GM12878 (cell line): ENCODE results near the gene TMEM209. TPM values are rescaled to one million over a fixed set of nuclear protein-coding genes. Genes with fewer than 3 reads are reported as not detected.

Source experiments
- ATAC-seq: fragments of 200-7000 bp; cut with Tn5 transposase; 3 replicates; pipeline ENCODE4 v1.9.1; 2020; ENCODE audit warnings: mild to moderate bottlenecking, moderate library complexity
- BruUV-seq: library from RNA; stranded (reverse); fragments of 400-500 nt; replicated peaks from 2 replicates; lab custom pipeline; 2021; lab: Mats Ljungman, UMichigan
- CTCF ChIA-PET: fragments of 300-600 bp; sonication (Branson Sonifier 250); formaldehyde crosslinking; extraction: SDS; loops from one replicate; lab custom pipeline; 2021; ENCODE audit warnings: inconsistent platforms; lab: Yijun Ruan, JAX
- POLR2A ChIA-PET: fragments of 350-600 bp; formaldehyde crosslinking; extraction: SDS; loops from one replicate; lab custom pipeline; 2021; ENCODE audit warnings: inconsistent platforms; lab: Charles Lee
- RAD21 ChIA-PET: fragments of 300-600 bp; sonication (Branson Sonifier 250); formaldehyde crosslinking; loops from one replicate; lab custom pipeline; 2023; ENCODE audit warnings: antibody characterized with exemption; ENCODE audit not compliant: unreplicated experiment; lab: Charles Lee
- SMC1A ChIA-PET: fragments of 300-600 bp; sonication (Branson Sonifier 250); formaldehyde crosslinking; loops from one replicate; lab custom pipeline; 2023; ENCODE audit not compliant: unreplicated experiment, uncharacterized antibody; lab: Charles Lee
- DNase-seq: peaks from one replicate; pipeline ENCODE4 v3.0.0-alpha.2; 2011; ENCODE audit warnings: low read depth, low spot score
- FAIRE-seq: peaks from 3 replicates; lab custom pipeline; 2011; peaks lifted over from hg19 to GRCh38; lab: Jason Lieb, UNC
- H2AFZ ChIP-seq: 2 replicates; pipeline ENCODE4 v1.6.0; 2011; ENCODE audit warnings: low read depth, low read length, control low read depth; ENCODE audit not compliant: control insufficient read depth
- H3K27ac ChIP-seq: 2 replicates; pipeline ENCODE4 v1.5.1; 2011; ENCODE audit warnings: control low read depth; ENCODE audit not compliant: control insufficient read depth, insufficient read depth
- H3K27me3 ChIP-seq, 2 experiments: replicated peaks in 1 of 2; 2 replicates each; pipeline versions ENCODE4 v1.6.0 to v1.6.1; 2011; ENCODE audit warnings: low read length in 1 of 2; ENCODE audit not compliant: control insufficient read depth in 2 of 2, insufficient read depth in 2 of 2
- H3K36me3 ChIP-seq, 2 experiments: 2 replicates each; pipeline ENCODE4 v1.5.1; 2011; ENCODE audit warnings: low read length in 1 of 2; ENCODE audit not compliant: control insufficient read depth in 2 of 2, insufficient read depth in 2 of 2
- H3K4me1 ChIP-seq: 2 replicates; pipeline ENCODE4 v1.6.1; 2011; ENCODE audit warnings: mild to moderate bottlenecking, low read length, moderate library complexity, mixed read lengths; ENCODE audit not compliant: control insufficient read depth, insufficient read depth
- H3K4me2 ChIP-seq: 2 replicates; pipeline ENCODE4 v1.6.0; 2011; ENCODE audit warnings: control low read depth; ENCODE audit not compliant: control insufficient read depth, insufficient read depth
- H3K4me3 ChIP-seq: fragments of 200-600 bp; sonication (generic); 2 replicates; pipeline ENCODE4 v1.5.1; 2016
- H3K79me2 ChIP-seq: 2 replicates; pipeline ENCODE4 v1.6.0; 2011; ENCODE audit warnings: low read length; ENCODE audit not compliant: control insufficient read depth, insufficient read depth
- H3K9ac ChIP-seq: 2 replicates; pipeline ENCODE4 v1.8.0; 2011; ENCODE audit warnings: low read length, control low read depth, mixed read lengths; ENCODE audit not compliant: control insufficient read depth, insufficient read depth
- H3K9me3 ChIP-seq: replicated peaks from 3 replicates; pipeline ENCODE4 v1.5.1; 2011; ENCODE audit warnings: mild to moderate bottlenecking, low read length; ENCODE audit not compliant: control insufficient read depth, insufficient read depth
- H4K20me1 ChIP-seq: 2 replicates; pipeline ENCODE4 v1.6.0; 2011; ENCODE audit not compliant: control insufficient read depth, insufficient read depth
- BCL11A ChIP-seq: IDR thresholded peaks from 2 replicates; pipeline ENCODE4 v1.6.1; 2011; ENCODE audit warnings: low read depth, low read length
- BHLHE40 ChIP-seq, 2 experiments: fragments of 450-650 bp in 1 of 2; IDR thresholded peaks; 2 replicates each; pipeline ENCODE4 v1.6.1; 2011 to 2017; ENCODE audit warnings: low read depth in 2 of 2, borderline replicate concordance in 1 of 2, improper control_type of control experiment in 1 of 2, low read length in 1 of 2, mild to moderate bottlenecking in 1 of 2
- CHD4 ChIP-seq: fragments of 200-600 bp; sonication (generic); IDR thresholded peaks from 2 replicates; pipeline ENCODE4 v1.6.1; 2016; ENCODE audit warnings: mild to moderate bottlenecking
- ESRRA ChIP-seq: IDR thresholded peaks from 2 replicates; pipeline ENCODE4 v1.6.1; 2012; ENCODE audit warnings: mild to moderate bottlenecking, low read length, improper control_type of control experiment
- HCFC1 ChIP-seq: fragments of 150-350 bp; IDR thresholded peaks from 2 replicates; pipeline ENCODE4 v1.6.1; 2014; ENCODE audit warnings: low read length
- KAT2A ChIP-seq: conservative IDR thresholded peaks from 2 replicates; pipeline ENCODE4 v1.6.1; 2011; ENCODE audit warnings: low read depth, low read length; ENCODE audit not compliant: control insufficient read depth
- KDM1A ChIP-seq: fragments of 200-600 bp; sonication (generic); IDR thresholded peaks from 2 replicates; pipeline ENCODE4 v1.6.1; 2016; ENCODE audit warnings: borderline replicate concordance
- SUPT20H ChIP-seq: IDR thresholded peaks from 2 replicates; pipeline ENCODE4 v1.6.1; 2011; ENCODE audit warnings: low read depth, mild to moderate bottlenecking, low read length, moderate library complexity, borderline replicate concordance; ENCODE audit not compliant: control insufficient read depth
- YBX1 ChIP-seq: fragments of 450-650 bp; IDR thresholded peaks from 2 replicates; pipeline ENCODE4 v1.6.1; 2016; ENCODE audit warnings: antibody characterized with exemption
- ZNF207 ChIP-seq: fragments of 450-650 bp; IDR thresholded peaks from 2 replicates; pipeline ENCODE4 v1.6.1; 2014; ENCODE audit warnings: antibody characterized with exemption, mild to moderate bottlenecking, borderline replicate concordance
- WGBS: methylation state at CpG from one replicate; pipeline ENCODE4 v1.1.6; 2016; ENCODE audit warnings: low lambda C conversion rate; ENCODE audit not compliant: insufficient replicate concordance, insufficient coverage; ENCODE audit errors: missing lambda C conversion rate; 5-methylcytosine and 5-hydroxymethylcytosine counted together
- in situ Hi-C: fragments of 300-500 bp; cut with MboI; formaldehyde crosslinking; loops from 9 replicates; pipeline ENCODE4 v1.14.3; 2018; ENCODE audit warnings: mixed read lengths
- intact Hi-C: fragments of 100-400 bp; cut with micrococcal nuclease; formaldehyde crosslinking; loops from one replicate; pipeline ENCODE4 v1.14.2; 2022; ENCODE audit not compliant: unreplicated experiment
- polyA plus RNA-seq, 11 experiments: library from polyadenylated mRNA; depleted of rRNA in 4 of 11; unstranded in 6 of 11; stranded (reverse) in 5 of 11; fragments of >200 nt; fragmentation: Nextera tagmentation in 4 of 11; fragmentation: Illumina TruSeq in 1 of 11; extraction: Ambion mirVana in 4 of 11; extraction: Trizol in 1 of 11; gene quantifications; 1 replicate in 1 of 11; 2 replicates in 10 of 11; pipeline versions ENCODE4 v1.2.1 to v1.2.3, GENCODE V29; 2011 to 2016; ENCODE audit warnings: inconsistent platforms in 2 of 11, missing spikeins in 2 of 11, low read depth in 1 of 11
- total RNA-seq, 4 experiments: library from RNA; depleted of rRNA in 3 of 4; stranded (reverse); fragments of >200 nt in 3 of 4; fragmentation: Illumina TruSeq in 1 of 4; extraction: Trizol in 1 of 4; gene quantifications; 2 replicates each; pipeline versions ENCODE4 v1.2.1 to v1.2.3, GENCODE V29; 2013 to 2021
- TF ChIP-seq, protein P1 (sequence below): fragments of 150-350 bp; IDR thresholded peaks from 2 replicates; pipeline ENCODE4 v1.6.1; 2016; ENCODE audit warnings: low read depth, low read length
- TF ChIP-seq, protein P2 (sequence below): fragments of 450-650 bp; IDR thresholded peaks from 2 replicates; pipeline ENCODE4 v1.6.1; 2017; ENCODE audit warnings: mild to moderate bottlenecking, moderate library complexity

Gene TMEM209
- total and polyA plus RNA-seq, 10 of the 15 experiments (the other 5 are each of a cell fraction or from before 2014, with no cell fraction given) = 22.1 to 41.2 (median 35.1) TPM

GRCh38 chr7:130231792-130232191 lies 26.6 kb upstream of the TMEM209 start:
- H3K4me2 ChIP-seq = no peak overlapping the region
- no peaks in the 10 kb centered on the region for H4K20me1 ChIP-seq
- no peak for TF ChIP-seq KAT2A
- TF ChIP-seq YBX1 = no peak
- no peak for TF ChIP-seq CHD4
- TF ChIP-seq, protein P1, sequence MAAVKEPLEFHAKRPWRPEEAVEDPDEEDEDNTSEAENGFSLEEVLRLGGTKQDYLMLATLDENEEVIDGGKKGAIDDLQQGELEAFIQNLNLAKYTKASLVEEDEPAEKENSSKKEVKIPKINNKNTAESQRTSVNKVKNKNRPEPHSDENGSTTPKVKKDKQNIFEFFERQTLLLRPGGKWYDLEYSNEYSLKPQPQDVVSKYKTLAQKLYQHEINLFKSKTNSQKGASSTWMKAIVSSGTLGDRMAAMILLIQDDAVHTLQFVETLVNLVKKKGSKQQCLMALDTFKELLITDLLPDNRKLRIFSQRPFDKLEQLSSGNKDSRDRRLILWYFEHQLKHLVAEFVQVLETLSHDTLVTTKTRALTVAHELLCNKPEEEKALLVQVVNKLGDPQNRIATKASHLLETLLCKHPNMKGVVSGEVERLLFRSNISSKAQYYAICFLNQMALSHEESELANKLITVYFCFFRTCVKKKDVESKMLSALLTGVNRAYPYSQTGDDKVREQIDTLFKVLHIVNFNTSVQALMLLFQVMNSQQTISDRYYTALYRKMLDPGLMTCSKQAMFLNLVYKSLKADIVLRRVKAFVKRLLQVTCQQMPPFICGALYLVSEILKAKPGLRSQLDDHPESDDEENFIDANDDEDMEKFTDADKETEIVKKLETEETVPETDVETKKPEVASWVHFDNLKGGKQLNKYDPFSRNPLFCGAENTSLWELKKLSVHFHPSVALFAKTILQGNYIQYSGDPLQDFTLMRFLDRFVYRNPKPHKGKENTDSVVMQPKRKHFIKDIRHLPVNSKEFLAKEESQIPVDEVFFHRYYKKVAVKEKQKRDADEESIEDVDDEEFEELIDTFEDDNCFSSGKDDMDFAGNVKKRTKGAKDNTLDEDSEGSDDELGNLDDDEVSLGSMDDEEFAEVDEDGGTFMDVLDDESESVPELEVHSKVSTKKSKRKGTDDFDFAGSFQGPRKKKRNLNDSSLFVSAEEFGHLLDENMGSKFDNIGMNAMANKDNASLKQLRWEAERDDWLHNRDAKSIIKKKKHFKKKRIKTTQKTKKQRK = no peak
- no peak for TF ChIP-seq SUPT20H
- TF ChIP-seq BCL11A = no peak
- TF ChIP-seq KDM1A = no peak
- TF ChIP-seq BHLHE40 (IDR thresholded peaks at IDR 0.05; ENCODE audit: borderline replicate concordance in 1 of 2, low read depth in 2 of 2, low read length in 1 of 2) = no peak
- TF ChIP-seq HCFC1 = no peak
- TF ChIP-seq ZNF207 = no peak
- TF ChIP-seq ESRRA = no peak
- TF ChIP-seq, protein P2, sequence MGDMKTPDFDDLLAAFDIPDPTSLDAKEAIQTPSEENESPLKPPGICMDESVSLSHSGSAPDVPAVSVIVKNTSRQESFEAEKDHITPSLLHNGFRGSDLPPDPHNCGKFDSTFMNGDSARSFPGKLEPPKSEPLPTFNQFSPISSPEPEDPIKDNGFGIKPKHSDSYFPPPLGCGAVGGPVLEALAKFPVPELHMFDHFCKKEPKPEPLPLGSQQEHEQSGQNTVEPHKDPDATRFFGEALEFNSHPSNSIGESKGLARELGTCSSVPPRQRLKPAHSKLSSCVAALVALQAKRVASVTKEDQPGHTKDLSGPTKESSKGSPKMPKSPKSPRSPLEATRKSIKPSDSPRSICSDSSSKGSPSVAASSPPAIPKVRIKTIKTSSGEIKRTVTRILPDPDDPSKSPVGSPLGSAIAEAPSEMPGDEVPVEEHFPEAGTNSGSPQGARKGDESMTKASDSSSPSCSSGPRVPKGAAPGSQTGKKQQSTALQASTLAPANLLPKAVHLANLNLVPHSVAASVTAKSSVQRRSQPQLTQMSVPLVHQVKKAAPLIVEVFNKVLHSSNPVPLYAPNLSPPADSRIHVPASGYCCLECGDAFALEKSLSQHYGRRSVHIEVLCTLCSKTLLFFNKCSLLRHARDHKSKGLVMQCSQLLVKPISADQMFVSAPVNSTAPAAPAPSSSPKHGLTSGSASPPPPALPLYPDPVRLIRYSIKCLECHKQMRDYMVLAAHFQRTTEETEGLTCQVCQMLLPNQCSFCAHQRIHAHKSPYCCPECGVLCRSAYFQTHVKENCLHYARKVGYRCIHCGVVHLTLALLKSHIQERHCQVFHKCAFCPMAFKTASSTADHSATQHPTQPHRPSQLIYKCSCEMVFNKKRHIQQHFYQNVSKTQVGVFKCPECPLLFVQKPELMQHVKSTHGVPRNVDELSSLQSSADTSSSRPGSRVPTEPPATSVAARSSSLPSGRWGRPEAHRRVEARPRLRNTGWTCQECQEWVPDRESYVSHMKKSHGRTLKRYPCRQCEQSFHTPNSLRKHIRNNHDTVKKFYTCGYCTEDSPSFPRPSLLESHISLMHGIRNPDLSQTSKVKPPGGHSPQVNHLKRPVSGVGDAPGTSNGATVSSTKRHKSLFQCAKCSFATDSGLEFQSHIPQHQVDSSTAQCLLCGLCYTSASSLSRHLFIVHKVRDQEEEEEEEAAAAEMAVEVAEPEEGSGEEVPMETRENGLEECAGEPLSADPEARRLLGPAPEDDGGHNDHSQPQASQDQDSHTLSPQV = no peak
- no peaks in the 10 kb centered on the region for H3K79me2 ChIP-seq
- no peak for DNase-seq
- SMC1A ChIA-PET = no interaction called here
- H3K36me3 ChIP-seq = no peaks in the 10 kb centered on the region
- no peak overlapping the region for H2AFZ ChIP-seq
- CTCF ChIA-PET = no interaction called here
- in situ Hi-C loops (no loop called here), intact Hi-C loops (no loop called here)
- H3K4me1 ChIP-seq = no peaks in the 10 kb centered on the region
- RAD21 ChIA-PET = interaction anchor here (0.6 kb wide), 1 partner anchor 116 kb away, joined by 3 read pairs; no protein-coding TSS in a partner anchor
- no peak for ATAC-seq
- FAIRE-seq = no peak
- H3K27me3 ChIP-seq = no peaks in the 10 kb centered on the region
- H3K9me3 ChIP-seq = no peaks in the 10 kb centered on the region
- POLR2A ChIA-PET = no interaction called here
- H3K27ac ChIP-seq = no peak overlapping the region
- no TSS peak for BruUV-seq
- no peak overlapping the region for H3K9ac ChIP-seq
- WGBS = 40% methylated on average over 6 of the region's 6 CpGs
- no peak overlapping the region for H3K4me3 ChIP-seq
